Uterus (tissue), 2 donors: ENCODE data around the gene MYPN.

Experiments
- POLR2A ChIP-seq, 2 donors: fragments of 450-650 bp; IDR thresholded peaks; one replicate each; pipeline ENCODE4 v1.6.1; 2016; ENCODE audit warnings: antibody characterized with exemption in 2 of 2, mild to moderate bottlenecking in 1 of 2, moderate library complexity in 1 of 2
- TF ChIP-seq, protein P1 (sequence below), 4 experiments: fragments of 200-600 bp in 2 of 4; fragments of 450-650 bp in 2 of 4; sonication (generic) in 2 of 4; IDR thresholded peaks; one replicate each; pipeline ENCODE4 v1.5.1; 2016 to 2019; ENCODE audit warnings: antibody characterized with exemption in 4 of 4, mild to moderate bottlenecking in 2 of 4, moderate library complexity in 1 of 4

- TF ChIP-seq, protein P1, sequence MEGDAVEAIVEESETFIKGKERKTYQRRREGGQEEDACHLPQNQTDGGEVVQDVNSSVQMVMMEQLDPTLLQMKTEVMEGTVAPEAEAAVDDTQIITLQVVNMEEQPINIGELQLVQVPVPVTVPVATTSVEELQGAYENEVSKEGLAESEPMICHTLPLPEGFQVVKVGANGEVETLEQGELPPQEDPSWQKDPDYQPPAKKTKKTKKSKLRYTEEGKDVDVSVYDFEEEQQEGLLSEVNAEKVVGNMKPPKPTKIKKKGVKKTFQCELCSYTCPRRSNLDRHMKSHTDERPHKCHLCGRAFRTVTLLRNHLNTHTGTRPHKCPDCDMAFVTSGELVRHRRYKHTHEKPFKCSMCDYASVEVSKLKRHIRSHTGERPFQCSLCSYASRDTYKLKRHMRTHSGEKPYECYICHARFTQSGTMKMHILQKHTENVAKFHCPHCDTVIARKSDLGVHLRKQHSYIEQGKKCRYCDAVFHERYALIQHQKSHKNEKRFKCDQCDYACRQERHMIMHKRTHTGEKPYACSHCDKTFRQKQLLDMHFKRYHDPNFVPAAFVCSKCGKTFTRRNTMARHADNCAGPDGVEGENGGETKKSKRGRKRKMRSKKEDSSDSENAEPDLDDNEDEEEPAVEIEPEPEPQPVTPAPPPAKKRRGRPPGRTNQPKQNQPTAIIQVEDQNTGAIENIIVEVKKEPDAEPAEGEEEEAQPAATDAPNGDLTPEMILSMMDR (IDR thresholded peaks at IDR 0.05): no peak
- no peak for TF ChIP-seq POLR2A (IDR thresholded peaks at IDR 0.05)
Observed at GRCh38 chr10:68081916-68082315, 27.4 kb upstream of the MYPN start.
